Putamen (tissue), 1 donor: Measurements from ENCODE around the gene WRAP73.

Experiments used
- DNase-seq: peaks from one replicate; pipeline ENCODE4 v3.0.0-alpha.2; 2016; ENCODE audit warnings: low spot score

Gene WRAP73

GRCh38 chr1:3611170-3612019 is 38.5 kb downstream of the WRAP73 start, which contains the start of gene MEGF6:
TSS of gene MEGF6 (minus strand) at chr1:3611508. CDS start at chr1:3611268, 240 bp downstream.
- DNase-seq, result no peak

- DNase-seq, result no peak
Measured at GRCh38 chr1:3610527-3611169, 39.3 kb downstream of the WRAP73 start.

GRCh38 chr1:3609769-3610526 is 40.0 kb downstream of the WRAP73 start:
- DNase-seq, result no peak

- no peak for DNase-seq
Measured at GRCh38 chr1:3609016-3609768, 40.7 kb downstream of the WRAP73 start.

GRCh38 chr1:3608154-3608553 is 41.7 kb downstream of the WRAP73 start:
- no peak for DNase-seq

GRCh38 chr1:3607703-3608065 is 42.2 kb downstream of the WRAP73 start:
- no peak for DNase-seq

GRCh38 chr1:3606779-3607702 is 42.9 kb downstream of the WRAP73 start:
- no peak for DNase-seq

- no peak for DNase-seq
Measured at GRCh38 chr1:3604997-3605823, 44.7 kb downstream of the WRAP73 start.

- DNase-seq, result no peak
Measured at GRCh38 chr1:3604468-3604974, 45.4 kb downstream of the WRAP73 start.

- DNase-seq, result no peak
Measured at GRCh38 chr1:3603571-3604467, 46.1 kb downstream of the WRAP73 start.

- DNase-seq, result no peak
Measured at GRCh38 chr1:3603156-3603555, 46.7 kb downstream of the WRAP73 start.

GRCh38 chr1:3602375-3602774 is 47.5 kb downstream of the WRAP73 start:
- DNase-seq, result no peak

- DNase-seq, result peak; percentile 38
Measured at GRCh38 chr1:3601743-3602142, 48.2 kb downstream of the WRAP73 start.

- no peak for DNase-seq
Measured at GRCh38 chr1:3600354-3600753, 49.5 kb downstream of the WRAP73 start.

GRCh38 chr1:3599816-3600215 is 50.1 kb downstream of the WRAP73 start:
- DNase-seq, result no peak

GRCh38 chr1:3599286-3599811 is 50.6 kb downstream of the WRAP73 start:
- no peak for DNase-seq

GRCh38 chr1:3598522-3599285 is 51.2 kb downstream of the WRAP73 start:
- no peak for DNase-seq

- peak; percentile 29 for DNase-seq
Measured at GRCh38 chr1:3598051-3598491, 51.8 kb downstream of the WRAP73 start.
